ENCODE data around the gene RRP1.

RRP1 gene

DNA sequence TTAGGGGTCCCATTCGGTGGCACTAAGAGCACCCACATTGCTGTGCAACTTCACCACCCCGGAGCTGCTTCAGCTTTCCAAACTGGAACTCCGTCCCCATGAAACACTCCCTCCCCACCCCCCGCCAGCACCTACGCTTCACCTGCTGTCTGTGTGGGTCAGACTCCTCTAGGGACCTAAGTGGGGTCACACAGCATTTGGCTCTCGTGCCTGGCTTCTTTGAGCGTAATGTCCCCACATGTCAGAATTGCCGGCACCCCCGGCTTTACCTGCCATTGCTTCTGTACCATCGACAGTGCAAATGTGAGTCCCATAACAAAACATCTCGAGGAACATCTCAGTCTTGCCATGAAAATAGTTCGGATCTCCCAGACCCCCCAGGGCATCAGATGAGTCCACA, 39.8 kb downstream of the RRP1 start:
- DNase-seq (ENCODE audit: low spot score) (no peak), ATAC-seq (ENCODE audit: low read depth) (no peak)
- no peak overlapping the region for H3K27ac ChIP-seq (ENCODE audit: poor library complexity, severe bottlenecking)
- H3K9me3 ChIP-seq (ENCODE audit: severe bottlenecking): no peaks in the 10 kb centered on the region
- H3K4me3 ChIP-seq (ENCODE audit: severe bottlenecking): no peak overlapping the region
- no peaks in the 10 kb centered on the region for H3K36me3 ChIP-seq (ENCODE audit: low read depth)
- H3K4me1 ChIP-seq (ENCODE audit: insufficient read depth, poor library complexity, severe bottlenecking): no peaks in the 10 kb centered on the region
- no peaks in the 10 kb centered on the region for H3K27me3 ChIP-seq (ENCODE audit: insufficient read depth, poor library complexity, severe bottlenecking)
- TF ChIP-seq, protein P1, sequence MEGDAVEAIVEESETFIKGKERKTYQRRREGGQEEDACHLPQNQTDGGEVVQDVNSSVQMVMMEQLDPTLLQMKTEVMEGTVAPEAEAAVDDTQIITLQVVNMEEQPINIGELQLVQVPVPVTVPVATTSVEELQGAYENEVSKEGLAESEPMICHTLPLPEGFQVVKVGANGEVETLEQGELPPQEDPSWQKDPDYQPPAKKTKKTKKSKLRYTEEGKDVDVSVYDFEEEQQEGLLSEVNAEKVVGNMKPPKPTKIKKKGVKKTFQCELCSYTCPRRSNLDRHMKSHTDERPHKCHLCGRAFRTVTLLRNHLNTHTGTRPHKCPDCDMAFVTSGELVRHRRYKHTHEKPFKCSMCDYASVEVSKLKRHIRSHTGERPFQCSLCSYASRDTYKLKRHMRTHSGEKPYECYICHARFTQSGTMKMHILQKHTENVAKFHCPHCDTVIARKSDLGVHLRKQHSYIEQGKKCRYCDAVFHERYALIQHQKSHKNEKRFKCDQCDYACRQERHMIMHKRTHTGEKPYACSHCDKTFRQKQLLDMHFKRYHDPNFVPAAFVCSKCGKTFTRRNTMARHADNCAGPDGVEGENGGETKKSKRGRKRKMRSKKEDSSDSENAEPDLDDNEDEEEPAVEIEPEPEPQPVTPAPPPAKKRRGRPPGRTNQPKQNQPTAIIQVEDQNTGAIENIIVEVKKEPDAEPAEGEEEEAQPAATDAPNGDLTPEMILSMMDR (IDR thresholded peaks at IDR 0.05; ENCODE audit: poor library complexity, severe bottlenecking): no peak

DNA sequence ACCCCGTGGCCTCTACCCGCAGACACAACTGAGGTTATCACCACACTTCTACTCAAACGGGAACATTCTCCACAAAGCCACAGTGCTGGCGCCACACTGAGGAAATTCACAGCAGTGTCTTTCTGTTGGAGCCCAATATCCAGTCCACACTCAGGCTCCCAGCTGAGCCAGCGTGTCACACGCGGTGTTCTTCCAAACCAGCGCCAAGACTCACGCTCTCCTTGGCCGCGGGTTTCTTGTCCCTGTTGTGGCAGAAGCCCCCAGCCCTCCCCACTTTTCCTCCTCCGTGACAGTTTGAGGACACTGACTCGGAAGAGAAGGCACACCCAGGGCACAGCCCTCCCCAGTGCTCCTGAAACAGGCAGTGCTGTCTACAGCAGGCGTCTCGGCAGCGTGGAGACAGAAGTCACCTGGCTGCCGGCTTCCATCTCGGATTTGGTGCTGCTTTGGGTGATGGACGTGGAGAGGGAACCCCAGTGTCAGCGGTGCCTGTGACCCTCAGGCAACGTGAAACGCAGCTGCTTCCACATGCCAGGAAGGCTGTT, 40.3 kb downstream of the RRP1 start:
- ATAC-seq (ENCODE audit: low read depth): no peak
- Histone ChIP-seq H3K4me1 (ENCODE audit: insufficient read depth, poor library complexity, severe bottlenecking) (no peaks in the 10 kb centered on the region), H3K36me3 (ENCODE audit: low read depth) (no peaks in the 10 kb centered on the region)

DNA sequence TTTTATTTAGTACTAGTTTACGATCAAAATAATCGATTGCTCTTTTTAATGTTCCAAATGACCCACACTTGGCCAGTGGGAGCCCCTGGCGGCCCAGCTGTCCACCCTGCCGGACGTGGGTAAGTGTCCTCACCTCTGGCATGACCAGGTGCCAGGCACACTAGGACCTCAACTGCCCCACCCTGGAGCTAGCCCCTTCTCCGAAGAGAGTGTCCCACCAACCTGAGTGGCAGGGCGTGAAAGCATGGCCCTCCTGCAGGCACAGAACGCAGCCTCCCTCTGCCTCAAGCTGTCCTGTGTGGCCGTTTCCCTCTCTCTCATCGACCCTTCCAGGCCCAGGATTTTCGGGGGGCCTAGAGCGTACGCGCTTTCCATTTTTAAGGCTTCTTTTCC, 42.8 kb downstream of the RRP1 start:
- no peak for DNase-seq (ENCODE audit: low spot score)

More for the DNA sequence above, 40.3 kb downstream of the RRP1 start:
- no peak overlapping the region for H3K4me3 ChIP-seq (ENCODE audit: severe bottlenecking)
- TF ChIP-seq, protein P1 (IDR thresholded peaks at IDR 0.05; ENCODE audit: poor library complexity, severe bottlenecking): no peak
- H3K9me3 ChIP-seq (ENCODE audit: severe bottlenecking): no peaks in the 10 kb centered on the region
- no peak for DNase-seq (ENCODE audit: low spot score)
- no peak overlapping the region for H3K27ac ChIP-seq (ENCODE audit: poor library complexity, severe bottlenecking)
- H3K27me3 ChIP-seq (ENCODE audit: insufficient read depth, poor library complexity, severe bottlenecking): no peaks in the 10 kb centered on the region

GRCh38 chr21:43832648-43833047, 43.3 kb downstream of the RRP1 start:
- no peaks in the 10 kb centered on the region for H3K4me1 ChIP-seq (ENCODE audit: insufficient read depth, poor library complexity, severe bottlenecking)
- H3K4me3 ChIP-seq (ENCODE audit: severe bottlenecking): no peak overlapping the region
- DNase-seq (ENCODE audit: low spot score): no peak
- H3K27me3 ChIP-seq (ENCODE audit: insufficient read depth, poor library complexity, severe bottlenecking): no peaks in the 10 kb centered on the region
- no peaks in the 10 kb centered on the region for H3K36me3 ChIP-seq (ENCODE audit: low read depth)
- TF ChIP-seq, protein P1 (IDR thresholded peaks at IDR 0.05; ENCODE audit: poor library complexity, severe bottlenecking): no peak
- H3K9me3 ChIP-seq (ENCODE audit: severe bottlenecking): no peaks in the 10 kb centered on the region
- no peak for ATAC-seq (ENCODE audit: low read depth)
- no peak overlapping the region for H3K27ac ChIP-seq (ENCODE audit: poor library complexity, severe bottlenecking)

More for the DNA sequence above, 42.8 kb downstream of the RRP1 start:
- no peak for ATAC-seq (ENCODE audit: low read depth)
- TF ChIP-seq, protein P1 (IDR thresholded peaks at IDR 0.05; ENCODE audit: poor library complexity, severe bottlenecking): no peak
- H3K4me1 ChIP-seq (ENCODE audit: insufficient read depth, poor library complexity, severe bottlenecking): no peaks in the 10 kb centered on the region
- H3K27ac ChIP-seq (ENCODE audit: poor library complexity, severe bottlenecking): no peak overlapping the region
- H3K36me3 ChIP-seq (ENCODE audit: low read depth): no peaks in the 10 kb centered on the region
- H3K27me3 ChIP-seq (ENCODE audit: insufficient read depth, poor library complexity, severe bottlenecking): no peaks in the 10 kb centered on the region
- H3K9me3 ChIP-seq (ENCODE audit: severe bottlenecking): no peaks in the 10 kb centered on the region
- no peak overlapping the region for H3K4me3 ChIP-seq (ENCODE audit: severe bottlenecking)

DNA sequence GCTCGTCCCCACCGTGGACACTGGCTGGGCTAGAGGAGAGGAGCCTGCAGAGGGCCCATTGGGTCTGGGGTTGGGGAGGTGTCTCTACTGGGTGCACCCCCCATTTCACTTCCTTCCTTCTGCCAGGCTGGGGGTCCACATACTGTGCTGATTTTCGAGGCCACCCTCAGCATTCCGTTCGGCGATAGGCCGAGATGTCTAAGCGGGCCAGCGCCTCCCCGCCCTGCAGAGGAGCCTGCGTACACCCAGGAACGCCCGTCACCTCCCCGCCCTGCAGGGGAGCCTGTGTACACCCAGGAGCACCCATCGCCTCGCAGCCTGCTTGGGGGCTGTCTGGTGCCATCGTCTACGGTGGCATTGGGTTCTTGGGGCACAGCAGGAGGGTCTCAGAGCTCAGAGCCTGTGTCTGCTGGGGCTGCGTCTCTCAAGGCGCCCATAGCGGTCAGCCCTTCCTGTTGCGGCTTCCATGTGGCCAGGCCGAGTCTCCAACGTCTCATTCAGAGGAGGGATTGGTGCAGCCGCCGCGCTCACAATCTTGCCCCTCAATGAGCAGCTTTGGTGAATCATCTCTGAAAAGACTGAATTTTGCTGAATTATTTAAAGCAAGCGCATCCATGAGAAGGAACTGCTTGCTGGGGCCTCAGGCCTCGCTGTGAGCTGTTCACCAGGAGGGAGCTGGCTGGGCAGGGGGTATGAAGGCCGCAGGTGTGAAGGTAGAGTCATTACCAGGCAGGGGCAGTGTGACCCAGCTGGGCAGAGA, 44.9 kb downstream of the RRP1 start:
- no peaks in the 10 kb centered on the region for H3K36me3 ChIP-seq (ENCODE audit: low read depth)
- no peaks in the 10 kb centered on the region for H3K27me3 ChIP-seq (ENCODE audit: insufficient read depth, poor library complexity, severe bottlenecking)
- TF ChIP-seq, protein P1 (IDR thresholded peaks at IDR 0.05; ENCODE audit: poor library complexity, severe bottlenecking): no peak
- H3K4me1 ChIP-seq (ENCODE audit: insufficient read depth, poor library complexity, severe bottlenecking): no peaks in the 10 kb centered on the region
- DNase-seq (ENCODE audit: low spot score) (no peak), ATAC-seq (ENCODE audit: low read depth) (no peak)
- H3K4me3 ChIP-seq (ENCODE audit: severe bottlenecking): no peak overlapping the region
- no peaks in the 10 kb centered on the region for H3K9me3 ChIP-seq (ENCODE audit: severe bottlenecking)
- H3K27ac ChIP-seq (ENCODE audit: poor library complexity, severe bottlenecking): no peak overlapping the region
